ENCODE data around the gene CRY2.

CRY2 gene

DNA sequence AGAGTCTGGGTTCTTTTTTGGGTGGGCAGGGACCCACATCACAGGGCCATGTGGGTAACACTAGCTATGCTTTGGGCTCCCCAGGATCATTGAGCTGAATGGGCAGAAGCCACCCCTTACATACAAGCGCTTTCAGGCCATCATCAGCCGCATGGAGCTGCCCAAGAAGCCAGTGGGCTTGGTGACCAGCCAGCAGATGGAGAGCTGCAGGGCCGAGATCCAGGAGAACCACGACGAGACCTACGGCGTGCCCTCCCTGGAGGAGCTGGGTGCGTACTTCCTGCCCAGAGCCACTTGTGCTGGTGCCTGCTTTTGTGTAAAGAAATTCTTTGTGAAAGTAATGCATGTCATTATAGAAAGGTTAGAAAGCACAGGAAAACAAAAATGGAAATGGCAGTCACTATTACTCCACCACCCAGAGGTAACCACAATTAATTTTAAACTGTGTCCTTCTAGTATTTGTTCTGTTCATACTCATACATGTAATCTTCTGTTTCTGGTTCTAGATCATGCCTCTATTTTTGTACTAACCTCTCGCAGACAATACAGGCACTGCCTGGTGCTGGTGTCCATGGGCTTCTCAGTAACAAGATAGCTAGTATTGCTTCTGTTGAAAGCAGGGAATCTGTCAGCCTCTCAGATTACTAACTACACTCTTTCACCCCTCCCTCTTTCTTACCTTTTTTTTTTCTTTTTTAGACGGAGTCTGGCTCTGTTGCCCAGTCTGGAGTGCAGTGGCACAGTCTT lies 13.7 kb downstream of the CRY2 start:
- Histone ChIP-seq H3K18ac (ENCODE audit: low read length) (no peak overlapping the region), H2BK15ac (ENCODE audit: low read length) (no peak overlapping the region), H4K91ac (ENCODE audit: low read depth, low read length, poor library complexity) (no peak overlapping the region), H3K4me3 (ENCODE audit: low read length in 2 of 2) (peak overlapping the region in 1 of 2 donors; percentile 25), H3K14ac (ENCODE audit: low read length) (no peak overlapping the region), H3K9ac (ENCODE audit: low read depth, low read length, poor library complexity) (no peak overlapping the region), H3K27ac (replicated peaks; ENCODE audit: low read length) (no peak overlapping the region), H3K4ac (ENCODE audit: low read length) (no peak overlapping the region), H3K4me2 (ENCODE audit: insufficient read depth, low read length, poor library complexity, severe bottlenecking) (no peak overlapping the region), H4K8ac (ENCODE audit: low read depth, low read length) (no peak overlapping the region), H3K27me3 (ENCODE audit: control insufficient read depth in 3 of 3, insufficient read depth in 3 of 3, low read depth in 1 of 3, low read length in 3 of 3) (no peaks in the 10 kb centered on the region), H2BK120ac (ENCODE audit: low read depth, low read length) (no peak overlapping the region), H3K79me1 (ENCODE audit: low read depth, low read length) (no peaks in the 10 kb centered on the region), H2BK5ac (ENCODE audit: low read length) (no peak overlapping the region), H2BK12ac (ENCODE audit: low read length) (no peak overlapping the region), H3K9me3 (replicated peaks in 1 of 2; ENCODE audit: control insufficient read depth in 2 of 2, insufficient read depth in 1 of 2, low read depth in 1 of 2, low read length in 2 of 2) (no peaks in the 10 kb centered on the region), H2AK5ac (ENCODE audit: low read depth, low read length) (no peak overlapping the region), H3K36me3 (replicated peaks in 1 of 2; ENCODE audit: control insufficient read depth in 2 of 2, insufficient read depth in 2 of 2, low read length in 2 of 2) (peaks cover 19 to 79% of the 10 kb centered on the region in 2 donors), H2AFZ (ENCODE audit: low read length) (no peak overlapping the region), H3K23ac (ENCODE audit: low read depth, low read length, poor library complexity) (no peak overlapping the region), H3K4me1 (ENCODE audit: control insufficient read depth in 2 of 2, insufficient read depth in 1 of 2, low read depth in 1 of 2, low read length in 2 of 2) (peaks cover 0 to 7% of the 10 kb centered on the region in 2 donors)
- no CpG with 5 or more reads among the region's 10 CpGs for WGBS, 2 donors (ENCODE audit: extremely low coverage in 2 of 2, insufficient read length in 2 of 2, insufficient replicate concordance in 1 of 2)
- DNase-seq (ENCODE audit: low spot score) = no peak

DNA sequence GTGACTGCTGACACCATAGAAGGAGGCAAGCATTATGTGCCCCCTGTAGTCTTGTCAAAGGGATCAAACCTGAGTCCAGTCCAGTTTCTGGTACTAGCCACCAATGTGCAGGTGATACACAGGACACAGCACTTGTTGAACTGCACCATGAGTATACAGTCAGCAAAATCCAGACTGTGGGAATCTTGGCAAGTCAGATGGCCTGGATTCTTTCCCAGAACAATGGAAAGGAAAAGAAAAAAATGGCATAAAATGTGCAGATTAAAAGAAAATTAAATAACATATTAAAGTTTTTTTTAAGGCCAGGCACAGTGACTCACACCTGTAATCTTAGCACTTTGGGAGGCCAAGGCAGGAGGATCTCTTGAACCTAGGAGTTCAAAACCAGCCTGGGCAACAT lies 16.8 kb downstream of the CRY2 start:
- Histone ChIP-seq H3K9ac (ENCODE audit: low read depth, low read length, poor library complexity) (no peak overlapping the region), H3K4me2 (ENCODE audit: insufficient read depth, low read length, poor library complexity, severe bottlenecking) (no peak overlapping the region), H3K23ac (ENCODE audit: low read depth, low read length, poor library complexity) (no peak overlapping the region), H2BK5ac (ENCODE audit: low read length) (no peak overlapping the region), H3K27ac (replicated peaks; ENCODE audit: low read length) (no peak overlapping the region), H2BK12ac (ENCODE audit: low read length) (no peak overlapping the region), H3K4ac (ENCODE audit: low read length) (no peak overlapping the region), H3K36me3 (replicated peaks in 1 of 2; ENCODE audit: control insufficient read depth in 2 of 2, insufficient read depth in 2 of 2, low read length in 2 of 2) (peaks cover 25 to 77% of the 10 kb centered on the region in 2 donors), H2BK15ac (ENCODE audit: low read length) (no peak overlapping the region), H2AK5ac (ENCODE audit: low read depth, low read length) (no peak overlapping the region), H4K91ac (ENCODE audit: low read depth, low read length, poor library complexity) (no peak overlapping the region), H3K14ac (ENCODE audit: low read length) (no peak overlapping the region), H2AFZ (ENCODE audit: low read length) (no peak overlapping the region), H3K79me1 (ENCODE audit: low read depth, low read length) (no peaks in the 10 kb centered on the region), H3K4me3 (ENCODE audit: low read length in 2 of 2) (no peak overlapping the region), H3K9me3 (replicated peaks in 1 of 2; ENCODE audit: control insufficient read depth in 2 of 2, insufficient read depth in 1 of 2, low read depth in 1 of 2, low read length in 2 of 2) (peaks cover 0 to 3% of the 10 kb centered on the region in 2 donors), H3K27me3 (ENCODE audit: control insufficient read depth in 3 of 3, insufficient read depth in 3 of 3, low read depth in 1 of 3, low read length in 3 of 3) (no peaks in the 10 kb centered on the region), H2BK120ac (ENCODE audit: low read depth, low read length) (no peak overlapping the region), H3K18ac (ENCODE audit: low read length) (no peak overlapping the region), H3K4me1 (ENCODE audit: control insufficient read depth in 2 of 2, insufficient read depth in 1 of 2, low read depth in 1 of 2, low read length in 2 of 2) (peaks cover 0 to 2% of the 10 kb centered on the region in 2 donors), H4K8ac (ENCODE audit: low read depth, low read length) (no peak overlapping the region)
- DNase-seq (ENCODE audit: low spot score) = no peak

DNA sequence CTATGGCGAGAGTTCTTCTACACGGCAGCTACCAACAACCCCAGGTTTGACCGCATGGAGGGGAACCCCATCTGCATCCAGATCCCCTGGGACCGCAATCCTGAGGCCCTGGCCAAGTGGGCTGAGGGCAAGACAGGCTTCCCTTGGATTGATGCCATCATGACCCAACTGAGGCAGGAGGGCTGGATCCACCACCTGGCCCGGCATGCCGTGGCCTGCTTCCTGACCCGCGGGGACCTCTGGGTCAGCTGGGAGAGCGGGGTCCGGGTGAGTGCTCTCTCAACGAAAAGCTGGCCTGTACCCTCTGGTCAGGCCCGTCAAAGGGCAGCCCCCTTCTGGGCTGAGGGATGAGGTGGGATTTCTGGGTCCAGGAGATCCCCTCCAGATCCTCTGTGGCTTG lies 22.3 kb downstream of the CRY2 start:
- Histone ChIP-seq H3K9me3 (replicated peaks in 1 of 2; ENCODE audit: control insufficient read depth in 2 of 2, insufficient read depth in 1 of 2, low read depth in 1 of 2, low read length in 2 of 2) (peaks cover 0 to 3% of the 10 kb centered on the region in 2 donors), H3K4ac (ENCODE audit: low read length) (no peak overlapping the region), H2AK5ac (ENCODE audit: low read depth, low read length) (no peak overlapping the region), H3K79me1 (ENCODE audit: low read depth, low read length) (no peaks in the 10 kb centered on the region), H2BK120ac (ENCODE audit: low read depth, low read length) (no peak overlapping the region), H3K9ac (ENCODE audit: low read depth, low read length, poor library complexity) (no peak overlapping the region), H2BK15ac (ENCODE audit: low read length) (no peak overlapping the region), H3K4me1 (ENCODE audit: control insufficient read depth in 2 of 2, insufficient read depth in 1 of 2, low read depth in 1 of 2, low read length in 2 of 2) (peaks cover 0 to 2% of the 10 kb centered on the region in 2 donors), H3K4me3 (ENCODE audit: low read length in 2 of 2) (no peak overlapping the region), H3K36me3 (replicated peaks in 1 of 2; ENCODE audit: control insufficient read depth in 2 of 2, insufficient read depth in 2 of 2, low read length in 2 of 2) (peaks cover 38 to 77% of the 10 kb centered on the region in 2 donors), H3K4me2 (ENCODE audit: insufficient read depth, low read length, poor library complexity, severe bottlenecking) (no peak overlapping the region), H3K27ac (replicated peaks; ENCODE audit: low read length) (no peak overlapping the region), H3K27me3 (ENCODE audit: control insufficient read depth in 3 of 3, insufficient read depth in 3 of 3, low read depth in 1 of 3, low read length in 3 of 3) (no peaks in the 10 kb centered on the region), H3K23ac (ENCODE audit: low read depth, low read length, poor library complexity) (no peak overlapping the region), H3K14ac (ENCODE audit: low read length) (peak overlapping the region; percentile 14), H4K8ac (ENCODE audit: low read depth, low read length) (no peak overlapping the region), H2BK12ac (ENCODE audit: low read length) (peak overlapping the region; percentile 34), H2BK5ac (ENCODE audit: low read length) (no peak overlapping the region), H2AFZ (ENCODE audit: low read length) (no peak overlapping the region), H3K18ac (ENCODE audit: low read length) (no peak overlapping the region), H4K91ac (ENCODE audit: low read depth, low read length, poor library complexity) (no peak overlapping the region)
- no peak for DNase-seq (ENCODE audit: low spot score)
- no CpG with 5 or more reads among the region's 12 CpGs for WGBS, 2 donors (ENCODE audit: extremely low coverage in 2 of 2, insufficient read length in 2 of 2, insufficient replicate concordance in 1 of 2)

DNA sequence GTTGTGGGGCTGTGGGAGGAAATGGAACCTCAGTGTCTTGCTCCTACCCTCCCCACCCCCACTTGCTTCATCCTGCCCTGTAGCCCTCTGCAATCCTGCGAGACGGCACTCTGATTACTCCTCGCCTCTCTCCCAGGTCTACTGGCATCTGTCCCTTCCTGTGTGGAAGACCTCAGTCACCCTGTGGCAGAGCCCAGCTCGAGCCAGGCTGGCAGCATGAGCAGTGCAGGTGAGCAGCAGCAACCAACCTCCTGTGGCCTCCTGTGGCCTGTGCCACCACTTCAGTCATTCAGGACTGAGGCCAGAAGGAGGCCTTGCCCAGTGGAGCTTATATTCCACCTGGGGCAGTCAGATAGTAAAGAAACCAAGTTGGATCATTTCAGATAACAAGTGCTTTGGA lies 23.4 kb downstream of the CRY2 start:
- H3K23ac ChIP-seq (ENCODE audit: low read depth, low read length, poor library complexity) = no peak overlapping the region
- H2AFZ ChIP-seq (ENCODE audit: low read length) = no peak overlapping the region
- H2BK120ac ChIP-seq (ENCODE audit: low read depth, low read length) = no peak overlapping the region
- WGBS, 2 donors (ENCODE audit: extremely low coverage in 2 of 2, insufficient read length in 2 of 2, insufficient replicate concordance in 1 of 2) = no CpG with 5 or more reads among the region's 4 CpGs
- peaks cover 36 to 74% of the 10 kb centered on the region in 2 donors for H3K36me3 ChIP-seq (replicated peaks in 1 of 2; ENCODE audit: control insufficient read depth in 2 of 2, insufficient read depth in 2 of 2, low read length in 2 of 2)
- H3K4ac ChIP-seq (ENCODE audit: low read length) = no peak overlapping the region
- H2BK15ac ChIP-seq (ENCODE audit: low read length) = no peak overlapping the region
- no peaks in the 10 kb centered on the region for H3K79me1 ChIP-seq (ENCODE audit: low read depth, low read length)
- peaks cover 0 to 4% of the 10 kb centered on the region in 2 donors for H3K4me1 ChIP-seq (ENCODE audit: control insufficient read depth in 2 of 2, insufficient read depth in 1 of 2, low read depth in 1 of 2, low read length in 2 of 2)
- no peak overlapping the region for H3K4me2 ChIP-seq (ENCODE audit: insufficient read depth, low read length, poor library complexity, severe bottlenecking)
- no peak overlapping the region for H4K8ac ChIP-seq (ENCODE audit: low read depth, low read length)
- H4K91ac ChIP-seq (ENCODE audit: low read depth, low read length, poor library complexity) = no peak overlapping the region
- no peak overlapping the region for H2BK12ac ChIP-seq (ENCODE audit: low read length)
- DNase-seq (ENCODE audit: low spot score) = no peak
- no peak overlapping the region for H3K14ac ChIP-seq (ENCODE audit: low read length)
- H2AK5ac ChIP-seq (ENCODE audit: low read depth, low read length) = no peak overlapping the region
- no peak overlapping the region for H2BK5ac ChIP-seq (ENCODE audit: low read length)
- peaks cover 0 to 3% of the 10 kb centered on the region in 2 donors for H3K9me3 ChIP-seq (replicated peaks in 1 of 2; ENCODE audit: control insufficient read depth in 2 of 2, insufficient read depth in 1 of 2, low read depth in 1 of 2, low read length in 2 of 2)
- H3K27ac ChIP-seq (replicated peaks; ENCODE audit: low read length) = no peak overlapping the region
- no peaks in the 10 kb centered on the region for H3K27me3 ChIP-seq (ENCODE audit: control insufficient read depth in 3 of 3, insufficient read depth in 3 of 3, low read depth in 1 of 3, low read length in 3 of 3)
- peak overlapping the region; percentile 65 for H3K9ac ChIP-seq (ENCODE audit: low read depth, low read length, poor library complexity)
- no peak overlapping the region for H3K4me3 ChIP-seq (ENCODE audit: low read length in 2 of 2)
- no peak overlapping the region for H3K18ac ChIP-seq (ENCODE audit: low read length)
